Thymus (tissue), 11 donors: ENCODE measurements around the gene OSBPL10. TPM values are rescaled to one million over a fixed set of nuclear protein-coding genes. Genes with fewer than 3 reads are reported as not detected.

Experiments
- DNase-seq, 9 donors: peaks; one replicate each; pipeline ENCODE4 v3.0.0-alpha.2; 2013; ENCODE audit warnings: low spot score in 9 of 9, low read depth in 6 of 9, missing footprints in 1 of 9
- H3K27ac ChIP-seq, 2 donors: one replicate each; pipeline ENCODE4 v1.5.1; 2013; ENCODE audit warnings: control low read depth in 1 of 2, low read depth in 1 of 2, low read length in 1 of 2, mild to moderate bottlenecking in 1 of 2, moderate library complexity in 1 of 2
- H3K27me3 ChIP-seq, 2 donors: one replicate each; pipeline ENCODE4 v1.5.1; 2013; ENCODE audit warnings: low read length in 1 of 2; ENCODE audit not compliant: control insufficient read depth in 2 of 2, insufficient read depth in 1 of 2
- H3K36me3 ChIP-seq, 2 donors: one replicate each; pipeline ENCODE4 v1.5.1; 2013; ENCODE audit warnings: low read length in 1 of 2, mild to moderate bottlenecking in 1 of 2, moderate library complexity in 1 of 2; ENCODE audit not compliant: control insufficient read depth in 2 of 2, insufficient read depth in 2 of 2
- H3K4me1 ChIP-seq, 2 donors: one replicate each; pipeline ENCODE4 v1.5.1; 2013; ENCODE audit warnings: low read length in 2 of 2; ENCODE audit not compliant: control insufficient read depth in 2 of 2, insufficient read depth in 2 of 2
- H3K4me3 ChIP-seq, 2 donors: one replicate each; pipeline ENCODE4 v1.5.1; 2013; ENCODE audit warnings: low read length in 2 of 2, control low read depth in 1 of 2, mild to moderate bottlenecking in 1 of 2
- H3K9me3 ChIP-seq, 2 donors: one replicate each; pipeline ENCODE4 v1.5.1; 2013; ENCODE audit warnings: low read length in 1 of 2, mild to moderate bottlenecking in 1 of 2; ENCODE audit not compliant: control insufficient read depth in 2 of 2, insufficient read depth in 1 of 2
- WGBS: extraction: QIAGEN DNeasy Blood & Tissue Kit; methylation state at CpG from one replicate; pipeline ENCODE4 v1.1.7; 2013; 5-methylcytosine and 5-hydroxymethylcytosine counted together
- polyA plus RNA-seq: library from polyadenylated mRNA; stranded (reverse); fragments of 200-250 nt; gene quantifications from one replicate; pipeline ENCODE4 v1.2.3, GENCODE V29; 2013
- total RNA-seq: library from RNA; stranded (reverse); fragments of 120-200 nt; gene quantifications from one replicate; pipeline ENCODE4 v1.2.4, GENCODE V29; 2013
- donor health status: healthy.

Gene OSBPL10
- total and polyA plus RNA-seq, 2 donors: 1.4 to 2.1 TPM

- no peaks in the 10 kb centered on the region for H3K36me3 ChIP-seq
- 92% methylated on average over 6 of the region's 6 CpGs for WGBS
These were observed 293.9 kb downstream of the OSBPL10 start for GRCh38 chr3:31687020-31687802.

GRCh38 chr3:31680072-31680870, 300.8 kb downstream of the OSBPL10 start:
- no peak overlapping the region for H3K4me3 ChIP-seq
- peaks cover 0 to 2% of the 10 kb centered on the region in 2 donors for H3K4me1 ChIP-seq
- H3K9me3 ChIP-seq: no peaks in the 10 kb centered on the region
- no peak overlapping the region for H3K27ac ChIP-seq
- WGBS: 97% methylated on average over 10 of the region's 10 CpGs
- no peaks in the 10 kb centered on the region for H3K36me3 ChIP-seq
- H3K27me3 ChIP-seq: no peaks in the 10 kb centered on the region
- DNase-seq: no peak

More at GRCh38 chr3:31687020-31687802, 293.9 kb downstream of the OSBPL10 start:
- no peak overlapping the region for H3K27ac ChIP-seq
- H3K27me3 ChIP-seq: no peaks in the 10 kb centered on the region
- peaks cover 0 to 3% of the 10 kb centered on the region in 2 donors for H3K4me1 ChIP-seq
- no peak overlapping the region for H3K4me3 ChIP-seq
- H3K9me3 ChIP-seq: peaks cover 0 to 2% of the 10 kb centered on the region in 2 donors
- DNase-seq: no peak

- H3K4me3 ChIP-seq: no peak overlapping the region
- H3K27ac ChIP-seq: no peak overlapping the region
- no peak for DNase-seq
- H3K36me3 ChIP-seq: no peaks in the 10 kb centered on the region
- H3K9me3 ChIP-seq: no peaks in the 10 kb centered on the region
- peaks cover 0 to 2% of the 10 kb centered on the region in 2 donors for H3K4me1 ChIP-seq
- H3K27me3 ChIP-seq: no peaks in the 10 kb centered on the region
- WGBS: 91% methylated on average over 8 of the region's 8 CpGs
These were observed 304.5 kb downstream of the OSBPL10 start for GRCh38 chr3:31676556-31676955.

GRCh38 chr3:31673950-31674349, 307.1 kb downstream of the OSBPL10 start:
- no peak for DNase-seq
- Histone ChIP-seq H3K27ac (no peak overlapping the region), H3K4me1 (peaks cover 0 to under 1% of the 10 kb centered on the region in 2 donors), H3K9me3 (no peaks in the 10 kb centered on the region), H3K4me3 (no peak overlapping the region), H3K36me3 (no peaks in the 10 kb centered on the region), H3K27me3 (no peaks in the 10 kb centered on the region)
- 98% methylated on average over 1 of the region's 1 CpG for WGBS

- no peak for DNase-seq
- no peaks in the 10 kb centered on the region for H3K9me3 ChIP-seq
- no peaks in the 10 kb centered on the region for H3K4me1 ChIP-seq
- H3K27ac ChIP-seq: no peak overlapping the region
- H3K27me3 ChIP-seq: no peaks in the 10 kb centered on the region
- WGBS: 73% methylated on average over 6 of the region's 6 CpGs
- H3K4me3 ChIP-seq: no peak overlapping the region
- H3K36me3 ChIP-seq: no peaks in the 10 kb centered on the region
These were observed 309.1 kb downstream of the OSBPL10 start for GRCh38 chr3:31671976-31672375.

- DNase-seq: no peak
- Histone ChIP-seq H3K27me3 (no peaks in the 10 kb centered on the region), H3K9me3 (no peaks in the 10 kb centered on the region), H3K4me1 (no peaks in the 10 kb centered on the region), H3K27ac (no peak overlapping the region), H3K36me3 (no peaks in the 10 kb centered on the region), H3K4me3 (no peak overlapping the region)
- over 99% methylated on average over 2 of the region's 2 CpGs for WGBS
These were observed 309.6 kb downstream of the OSBPL10 start for GRCh38 chr3:31671451-31671850.

- Histone ChIP-seq H3K36me3 (no peaks in the 10 kb centered on the region), H3K4me1 (no peaks in the 10 kb centered on the region), H3K27ac (no peak overlapping the region), H3K9me3 (no peaks in the 10 kb centered on the region), H3K27me3 (no peaks in the 10 kb centered on the region), H3K4me3 (no peak overlapping the region)
- 92% methylated on average over 9 of the region's 9 CpGs for WGBS
- no peak for DNase-seq
These were observed 310.3 kb downstream of the OSBPL10 start for GRCh38 chr3:31670722-31671121.

DNA sequence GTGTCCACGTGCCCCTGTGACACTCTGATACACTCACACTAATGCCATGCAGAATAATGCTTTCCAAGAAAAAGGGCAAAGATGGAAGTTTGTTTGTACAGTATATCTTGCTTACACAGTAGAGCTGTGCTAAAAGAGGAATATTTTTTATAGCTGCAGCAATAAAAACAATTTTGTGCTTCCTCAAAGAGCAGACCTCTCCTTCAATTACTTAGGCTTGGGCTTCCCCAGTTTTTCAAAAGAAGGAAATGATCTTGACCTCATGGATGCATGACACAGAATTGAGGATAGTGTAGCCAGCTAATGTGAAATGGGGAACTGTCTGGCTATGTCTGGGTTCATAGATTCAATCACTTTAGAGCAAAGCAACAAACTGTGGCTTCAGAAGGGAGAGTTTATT, 310.9 kb downstream of the OSBPL10 start:
- peak in 1 of 9 donors; percentile 5 for DNase-seq
- no peaks in the 10 kb centered on the region for H3K27me3 ChIP-seq
- H3K4me3 ChIP-seq: no peak overlapping the region
- WGBS: 83% methylated on average over 1 of the region's 1 CpG
- H3K4me1 ChIP-seq: no peaks in the 10 kb centered on the region
- H3K27ac ChIP-seq: no peak overlapping the region
- no peaks in the 10 kb centered on the region for H3K36me3 ChIP-seq
- no peaks in the 10 kb centered on the region for H3K9me3 ChIP-seq

- WGBS: 97% methylated on average over 4 of the region's 4 CpGs
These were observed 312.8 kb downstream of the OSBPL10 start for GRCh38 chr3:31668242-31668641.

More at GRCh38 chr3:31668242-31668641, 312.8 kb downstream of the OSBPL10 start:
- no peaks in the 10 kb centered on the region for H3K9me3 ChIP-seq
- no peaks in the 10 kb centered on the region for H3K36me3 ChIP-seq
- no peaks in the 10 kb centered on the region for H3K27me3 ChIP-seq
- no peaks in the 10 kb centered on the region for H3K4me1 ChIP-seq
- no peak for DNase-seq
- H3K4me3 ChIP-seq: no peak overlapping the region
- no peak overlapping the region for H3K27ac ChIP-seq
